HG02943 (cell line): ENCODE results near the gene VAV2.
"Not testable (repeated sequence)": the region's sequence is repeated elsewhere in the genome, so short reads cannot be mapped to it uniquely, and the experiment has no call there.

ENCODE experiments used
- ATAC-seq: cut with Tn5 transposase; IDR thresholded peaks from one replicate; pipeline ENCODE4 v1.9.1; 2021; ENCODE audit warnings: mild to moderate bottlenecking, low read depth, moderate library complexity; ENCODE audit not compliant: unreplicated experiment

VAV2 gene

GRCh38 chr9:133761641-133762248 is 230.4 kb downstream of the VAV2 start:
- no peak for ATAC-seq

- no peak for ATAC-seq
Observed at GRCh38 chr9:133760713-133761290, 231.3 kb downstream of the VAV2 start.

GRCh38 chr9:133759946-133760345 is 232.2 kb downstream of the VAV2 start:
- no peak for ATAC-seq

GRCh38 chr9:133759146-133759900 is 232.8 kb downstream of the VAV2 start:
- ATAC-seq = no peak

GRCh38 chr9:133758228-133758627 is 233.9 kb downstream of the VAV2 start:
- ATAC-seq = no peak

- no peak for ATAC-seq
Observed at GRCh38 chr9:133754688-133755227, 237.4 kb downstream of the VAV2 start.

GRCh38 chr9:133754187-133754586 is 237.9 kb downstream of the VAV2 start:
- no peak for ATAC-seq

GRCh38 chr9:133752739-133753446 is 239.2 kb downstream of the VAV2 start:
- ATAC-seq = no peak

- no peak for ATAC-seq
Observed at GRCh38 chr9:133750982-133751649, 241.0 kb downstream of the VAV2 start.

GRCh38 chr9:133747309-133747708 is 244.8 kb downstream of the VAV2 start:
- ATAC-seq = no peak

- ATAC-seq = not testable (repeated sequence)
Observed at GRCh38 chr9:133744528-133744927, 247.6 kb downstream of the VAV2 start.

- no peak for ATAC-seq
Observed at GRCh38 chr9:133742849-133743444, 249.2 kb downstream of the VAV2 start.

GRCh38 chr9:133742251-133742650 is 249.9 kb downstream of the VAV2 start:
- no peak for ATAC-seq

- no peak for ATAC-seq
Observed at GRCh38 chr9:133741716-133742115, 250.4 kb downstream of the VAV2 start.

GRCh38 chr9:133740911-133741310 is 251.2 kb downstream of the VAV2 start:
- ATAC-seq = no peak

- no peak for ATAC-seq
Observed at GRCh38 chr9:133739408-133740280, 252.5 kb downstream of the VAV2 start.

GRCh38 chr9:133738640-133739225 is 253.4 kb downstream of the VAV2 start:
- ATAC-seq = no peak

- ATAC-seq = no peak
Observed at GRCh38 chr9:133737774-133738639, 254.1 kb downstream of the VAV2 start, which contains the start of gene SARDH. Gene SARDH (minus strand): TSS chr9:133738352. CDS start chr9:133734173, 4,179 bp downstream.
